Ishikawa (cell line): ENCODE results near the gene IGSF3.

Experiments
- CEBPB ChIP-seq: IDR thresholded peaks from 2 replicates; pipeline ENCODE4 v1.6.1; 2012
- CREB1 ChIP-seq: IDR thresholded peaks from 2 replicates; pipeline ENCODE4 v1.6.1; 2012; ENCODE audit warnings: low read depth
- EGR1 ChIP-seq: IDR thresholded peaks from 2 replicates; pipeline ENCODE4 v1.6.1; 2012
- FOXM1 ChIP-seq: IDR thresholded peaks from 2 replicates; pipeline ENCODE4 v1.6.1; 2012; ENCODE audit warnings: low read depth, borderline replicate concordance
- MAX ChIP-seq: IDR thresholded peaks from 2 replicates; pipeline ENCODE4 v1.6.1; 2012
- REST ChIP-seq: IDR thresholded peaks from 2 replicates; pipeline ENCODE4 v1.6.1; 2012; ENCODE audit warnings: low read depth, mild to moderate bottlenecking
- TEAD4 ChIP-seq: IDR thresholded peaks from 2 replicates; pipeline ENCODE4 v1.6.1; 2012
- TF ChIP-seq, protein P1 (sequence below): IDR thresholded peaks from 2 replicates; pipeline ENCODE4 v1.6.1; 2012

GRCh38 chr1:116706841-116707240, 39.3 kb upstream of the IGSF3 start:
- no peak for TF ChIP-seq EGR1
- no peak for TF ChIP-seq FOXM1
- TF ChIP-seq REST: no peak
- no peak for TF ChIP-seq MAX
- TF ChIP-seq CREB1: no peak
- TF ChIP-seq, protein P1, sequence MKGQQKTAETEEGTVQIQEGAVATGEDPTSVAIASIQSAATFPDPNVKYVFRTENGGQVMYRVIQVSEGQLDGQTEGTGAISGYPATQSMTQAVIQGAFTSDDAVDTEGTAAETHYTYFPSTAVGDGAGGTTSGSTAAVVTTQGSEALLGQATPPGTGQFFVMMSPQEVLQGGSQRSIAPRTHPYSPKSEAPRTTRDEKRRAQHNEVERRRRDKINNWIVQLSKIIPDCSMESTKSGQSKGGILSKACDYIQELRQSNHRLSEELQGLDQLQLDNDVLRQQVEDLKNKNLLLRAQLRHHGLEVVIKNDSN: no peak
- no peak for TF ChIP-seq TEAD4
- TF ChIP-seq CEBPB: no peak
